ENCODE results near the gene NOS3. TPM values are rescaled to one million over a fixed set of nuclear protein-coding genes. Genes with fewer than 3 reads are reported as not detected.

The NOS3 gene
- total and polyA plus RNA-seq, 9 of the 15 experiments (the other 6 are each of a cell fraction or from before 2014, with no cell fraction given) = 1.1 to 121 (median 23.6) TPM

GRCh38 chr7:151025924-151026671 is 35.3 kb downstream of the NOS3 start (continued):
- TF ChIP-seq CHCHD3 (CRISPR knock-in tag; IDR thresholded peaks at IDR 0.05) (no peak), TSC22D4 (tag; IDR thresholded peaks at IDR 0.05) (no peak), PHF8 (IDR thresholded peaks at IDR 0.05; ENCODE audit: borderline replicate concordance, low read length) (0 out of 2 replicates have a peak, but pooled peaks have one; percentile 15), MTA2 (IDR thresholded peaks at IDR 0.05; ENCODE audit: low read depth) (no peak), MAFF (IDR thresholded peaks at IDR 0.05; ENCODE audit: low read length) (peak; percentile 52; the same call in 1 of the 2 replicates), GATAD2B (IDR thresholded peaks at IDR 0.05; ENCODE audit: borderline replicate concordance) (no peak), HBP1 (CRISPR knock-in tag; IDR thresholded peaks at IDR 0.05) (no peak), CREM (IDR thresholded peaks at IDR 0.05; ENCODE audit: low read depth) (peak; percentile 28; the same call in 1 of the 2 replicates), CREB3 (tag; conservative IDR thresholded peaks at IDR 0.05; ENCODE audit: low read depth) (no peak), HDAC1 (IDR thresholded peaks at IDR 0.05) (0 out of 4 replicates have a peak, but pooled peaks of 1 of the 2 experiments have one; percentile 13), HNRNPK (IDR thresholded peaks at IDR 0.05; ENCODE audit: low read depth, low read length, poor library complexity, severe bottlenecking) (no peak), BRF1 (IDR thresholded peaks at IDR 0.05; ENCODE audit: borderline replicate concordance, extremely low read depth, insufficient read length) (no peak), GTF2B (IDR thresholded peaks at IDR 0.05; ENCODE audit: extremely low read depth, insufficient read length) (no peak), ZNF764 (CRISPR knock-in tag; IDR thresholded peaks at IDR 0.05; ENCODE audit: low read depth) (no peak), ZNF695 (CRISPR knock-in tag; IDR thresholded peaks at IDR 0.05) (no peak), MAFG (tag; conservative IDR thresholded peaks at IDR 0.05) (peak; percentile 68), XRCC3 (IDR thresholded peaks at IDR 0.05) (no peak), NFATC3 (IDR thresholded peaks at IDR 0.05) (0 out of 2 replicates have a peak, but pooled peaks have one; percentile 7)
- TF ChIP-seq, protein P1, sequence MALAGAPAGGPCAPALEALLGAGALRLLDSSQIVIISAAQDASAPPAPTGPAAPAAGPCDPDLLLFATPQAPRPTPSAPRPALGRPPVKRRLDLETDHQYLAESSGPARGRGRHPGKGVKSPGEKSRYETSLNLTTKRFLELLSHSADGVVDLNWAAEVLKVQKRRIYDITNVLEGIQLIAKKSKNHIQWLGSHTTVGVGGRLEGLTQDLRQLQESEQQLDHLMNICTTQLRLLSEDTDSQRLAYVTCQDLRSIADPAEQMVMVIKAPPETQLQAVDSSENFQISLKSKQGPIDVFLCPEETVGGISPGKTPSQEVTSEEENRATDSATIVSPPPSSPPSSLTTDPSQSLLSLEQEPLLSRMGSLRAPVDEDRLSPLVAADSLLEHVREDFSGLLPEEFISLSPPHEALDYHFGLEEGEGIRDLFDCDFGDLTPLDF (CRISPR knock-in tag; IDR thresholded peaks at IDR 0.05) = no peak
- TF ChIP-seq, protein P2, sequence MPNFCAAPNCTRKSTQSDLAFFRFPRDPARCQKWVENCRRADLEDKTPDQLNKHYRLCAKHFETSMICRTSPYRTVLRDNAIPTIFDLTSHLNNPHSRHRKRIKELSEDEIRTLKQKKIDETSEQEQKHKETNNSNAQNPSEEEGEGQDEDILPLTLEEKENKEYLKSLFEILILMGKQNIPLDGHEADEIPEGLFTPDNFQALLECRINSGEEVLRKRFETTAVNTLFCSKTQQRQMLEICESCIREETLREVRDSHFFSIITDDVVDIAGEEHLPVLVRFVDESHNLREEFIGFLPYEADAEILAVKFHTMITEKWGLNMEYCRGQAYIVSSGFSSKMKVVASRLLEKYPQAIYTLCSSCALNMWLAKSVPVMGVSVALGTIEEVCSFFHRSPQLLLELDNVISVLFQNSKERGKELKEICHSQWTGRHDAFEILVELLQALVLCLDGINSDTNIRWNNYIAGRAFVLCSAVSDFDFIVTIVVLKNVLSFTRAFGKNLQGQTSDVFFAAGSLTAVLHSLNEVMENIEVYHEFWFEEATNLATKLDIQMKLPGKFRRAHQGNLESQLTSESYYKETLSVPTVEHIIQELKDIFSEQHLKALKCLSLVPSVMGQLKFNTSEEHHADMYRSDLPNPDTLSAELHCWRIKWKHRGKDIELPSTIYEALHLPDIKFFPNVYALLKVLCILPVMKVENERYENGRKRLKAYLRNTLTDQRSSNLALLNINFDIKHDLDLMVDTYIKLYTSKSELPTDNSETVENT (CRISPR knock-in tag; IDR thresholded peaks at IDR 0.05) = no peak

Measured in K562 (cell line).